MV-4-11 (cell line): ENCODE results near the gene CTCF.

Experiments
- DNase-seq: peaks from one replicate; lab custom pipeline; 2025; lab: John Stamatoyannopoulos, UW

CTCF gene

DNA sequence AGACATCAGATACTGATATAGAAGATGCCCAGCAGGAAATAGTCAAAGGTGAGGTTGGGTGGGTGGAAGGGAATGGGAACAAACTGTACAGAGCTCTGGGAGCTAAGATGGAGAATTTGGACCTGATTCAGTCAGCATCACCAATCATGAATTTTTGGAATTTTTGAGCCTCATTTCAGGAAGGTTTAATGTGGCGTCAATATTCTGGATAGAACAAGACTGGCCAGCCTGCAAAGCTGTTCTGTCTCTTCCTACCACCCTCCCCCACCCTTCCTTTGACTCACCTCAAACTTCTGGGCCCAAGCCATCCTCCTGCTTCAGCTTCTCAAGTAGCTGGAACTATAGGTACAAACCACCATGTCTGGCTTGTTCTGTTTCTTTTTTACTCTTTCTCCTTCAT lies 32.6 kb downstream of the CTCF start:
- no peak for DNase-seq

DNA sequence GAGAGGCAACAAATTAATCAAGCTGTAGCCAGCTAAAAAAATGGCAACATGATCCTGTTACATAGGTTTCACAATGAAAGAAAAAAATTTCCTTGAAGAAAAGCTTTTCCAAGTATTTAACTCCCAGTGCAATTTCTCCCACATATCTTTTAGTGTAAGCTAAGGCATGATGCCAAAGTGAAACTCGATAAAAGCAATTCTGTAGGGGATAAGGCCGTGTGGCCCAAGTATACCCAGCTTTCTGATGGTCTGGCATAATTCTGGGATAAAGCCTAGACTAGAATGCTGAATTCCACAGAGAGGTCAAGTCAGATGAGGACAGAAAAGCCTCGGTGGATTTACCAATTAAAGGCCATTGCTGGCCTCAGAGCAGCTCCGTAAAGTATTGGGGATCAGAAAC lies 36.2 kb downstream of the CTCF start:
- no peak for DNase-seq

DNA sequence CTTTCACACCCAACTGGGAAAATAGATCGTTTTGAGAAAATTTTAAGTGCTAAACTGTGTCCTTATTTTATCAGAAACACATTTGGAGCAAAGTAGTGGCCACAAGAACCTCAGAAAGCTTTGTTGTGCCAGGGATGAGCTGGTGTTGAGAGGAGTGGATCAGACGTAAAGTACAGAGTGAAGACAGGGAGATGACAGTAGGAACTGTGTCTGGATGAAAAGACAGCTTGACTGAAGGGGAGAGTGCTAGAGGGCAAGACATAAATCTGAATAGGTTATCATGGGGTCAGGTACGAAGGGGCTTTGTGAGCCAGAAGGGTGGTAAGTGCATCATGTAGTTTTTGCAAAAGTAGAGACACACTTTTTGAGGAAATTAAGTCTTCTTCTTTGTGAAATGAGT lies 43.3 kb downstream of the CTCF start:
- DNase-seq, result no peak

DNA sequence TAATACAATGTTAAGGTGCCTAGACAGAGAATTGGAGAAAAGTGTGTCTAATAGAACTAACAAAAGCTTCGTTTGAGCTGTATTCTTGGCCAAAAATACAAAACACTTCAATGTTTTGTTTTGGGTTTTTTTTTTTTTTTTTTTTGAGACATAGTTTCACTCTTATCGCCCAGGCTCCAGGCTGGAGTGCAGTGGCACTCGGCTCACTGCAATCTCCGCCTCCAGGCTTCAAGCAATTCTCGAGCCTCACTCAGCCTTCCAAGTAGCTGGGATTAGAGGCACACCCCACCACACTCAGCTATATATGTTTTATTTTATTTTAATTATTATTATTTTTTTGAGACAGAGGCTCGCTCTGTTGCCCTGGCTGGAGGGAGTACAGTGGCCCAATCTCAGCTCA lies 44.3 kb downstream of the CTCF start:
- DNase-seq, result no peak

DNA sequence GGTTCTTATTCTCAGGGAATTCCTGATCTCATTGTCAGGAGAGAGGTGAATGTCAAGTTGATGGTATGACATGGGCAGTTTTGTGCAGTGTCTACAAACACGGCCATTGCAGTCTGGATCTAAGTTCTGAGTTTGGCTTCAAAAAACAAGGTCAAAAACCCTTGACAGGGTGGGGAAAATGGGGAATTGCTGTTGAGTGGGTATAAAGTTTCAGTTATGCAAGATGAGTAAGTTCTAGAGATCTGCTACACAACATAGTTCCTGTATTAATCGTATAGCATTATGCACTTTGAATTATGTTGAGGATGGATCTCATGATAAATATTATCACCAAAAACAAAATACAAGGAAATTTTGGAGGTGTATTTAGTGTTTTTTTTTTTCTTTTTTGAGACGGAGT lies 46.0 kb downstream of the CTCF start:
- peak; percentile 55 for DNase-seq

DNA sequence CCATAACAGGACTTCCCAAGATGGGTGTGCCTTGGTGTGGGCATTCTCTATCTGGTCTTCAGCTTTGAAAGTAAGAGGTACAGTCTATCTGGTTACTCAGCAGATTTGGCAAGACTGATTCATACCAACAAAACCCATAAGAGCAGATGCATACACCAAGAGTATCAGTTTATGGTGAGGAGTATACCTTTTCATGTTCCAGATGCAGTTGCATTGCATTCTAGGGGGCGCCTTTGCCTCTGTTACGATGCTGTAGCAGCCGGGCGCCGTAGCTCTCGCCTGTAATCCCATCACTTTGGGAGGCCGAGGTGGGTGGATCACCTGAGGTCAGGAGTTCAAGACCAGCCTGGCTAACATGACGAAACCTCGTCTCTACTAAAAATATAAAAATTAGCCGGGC lies 51.5 kb downstream of the CTCF start:
- no peak for DNase-seq

DNA sequence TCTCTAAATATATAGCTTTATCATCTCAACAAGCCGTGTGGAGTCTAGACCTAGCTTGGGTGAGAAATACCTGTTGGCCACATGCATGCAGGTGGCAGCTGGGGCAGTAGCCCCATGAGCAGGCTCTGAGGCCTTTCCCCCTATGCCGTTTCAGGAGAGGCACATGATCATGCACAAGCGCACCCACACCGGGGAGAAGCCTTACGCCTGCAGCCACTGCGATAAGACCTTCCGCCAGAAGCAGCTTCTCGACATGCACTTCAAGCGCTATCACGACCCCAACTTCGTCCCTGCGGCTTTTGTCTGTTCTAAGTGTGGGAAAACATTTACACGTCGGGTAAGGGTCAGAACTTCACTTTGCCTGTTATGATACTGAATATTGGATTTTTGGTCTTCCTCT lies 65.9 kb downstream of the CTCF start:
- no peak for DNase-seq

DNA sequence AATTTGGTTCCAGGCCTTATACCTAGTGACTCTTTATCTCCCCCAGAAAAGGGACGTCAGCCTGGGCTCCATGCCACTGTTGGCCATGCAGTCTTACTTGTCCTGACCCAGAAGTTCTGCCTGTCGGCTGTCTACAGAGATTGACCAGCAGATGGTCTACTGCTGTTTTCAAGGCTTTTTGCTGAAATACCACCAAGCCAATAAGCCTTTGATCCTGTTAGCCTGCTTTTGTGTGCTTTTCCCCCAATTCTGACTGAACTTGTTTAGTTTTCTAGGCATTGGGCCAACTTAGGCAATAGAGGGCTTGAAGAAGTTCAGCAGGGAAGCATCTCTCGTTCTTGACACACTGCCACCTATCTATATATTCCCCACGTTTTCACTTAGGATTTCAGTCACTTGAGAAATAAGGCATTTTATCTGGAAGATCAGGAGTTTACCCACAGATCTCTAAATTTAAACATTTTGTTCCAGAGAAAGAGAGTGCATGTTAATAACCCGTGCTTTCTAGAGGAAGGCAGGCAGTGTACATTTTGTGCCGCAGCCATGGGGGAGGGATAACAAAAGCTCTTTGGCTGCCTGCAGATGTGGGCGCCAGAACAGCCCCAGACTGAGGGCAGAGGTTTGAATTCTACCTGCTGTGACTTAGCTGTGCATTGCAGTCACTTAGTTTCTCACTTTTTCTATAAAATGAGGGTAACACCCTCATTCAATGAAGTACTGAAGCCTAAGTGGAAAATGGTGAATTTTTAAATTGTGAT lies 70.3 kb downstream of the CTCF start:
- no peak for DNase-seq

DNA sequence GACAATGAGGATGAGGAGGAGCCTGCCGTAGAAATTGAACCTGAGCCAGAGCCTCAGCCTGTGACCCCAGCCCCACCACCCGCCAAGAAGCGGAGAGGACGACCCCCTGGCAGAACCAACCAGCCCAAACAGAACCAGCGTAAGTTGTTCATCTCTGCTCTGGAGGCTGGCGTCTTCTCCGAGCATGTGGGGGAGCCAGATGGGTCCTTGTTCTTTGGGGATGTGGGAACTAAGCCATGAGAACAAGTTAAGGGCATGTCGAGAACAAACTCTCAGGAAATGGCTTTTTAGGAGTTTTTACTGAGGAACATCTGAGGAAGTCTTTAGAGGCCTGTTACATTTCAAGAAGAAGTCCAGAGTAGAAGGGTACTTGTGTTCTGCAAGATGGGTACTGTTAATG lies 74.4 kb downstream of the CTCF start:
- DNase-seq, result no peak

DNA sequence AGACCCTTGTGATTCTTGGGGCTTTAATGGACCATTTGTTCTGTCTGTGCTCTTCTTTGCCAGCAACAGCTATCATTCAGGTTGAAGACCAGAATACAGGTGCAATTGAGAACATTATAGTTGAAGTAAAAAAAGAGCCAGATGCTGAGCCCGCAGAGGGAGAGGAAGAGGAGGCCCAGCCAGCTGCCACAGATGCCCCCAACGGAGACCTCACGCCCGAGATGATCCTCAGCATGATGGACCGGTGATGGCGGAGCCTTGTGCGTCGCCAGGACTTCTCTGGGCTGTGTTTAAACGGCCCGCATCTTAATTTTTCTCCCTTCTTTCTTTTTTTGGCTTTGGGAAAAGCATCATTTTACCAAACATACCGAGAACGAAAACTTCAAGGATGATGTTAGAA lies 75.3 kb downstream of the CTCF start:
- DNase-seq, result no peak

DNA sequence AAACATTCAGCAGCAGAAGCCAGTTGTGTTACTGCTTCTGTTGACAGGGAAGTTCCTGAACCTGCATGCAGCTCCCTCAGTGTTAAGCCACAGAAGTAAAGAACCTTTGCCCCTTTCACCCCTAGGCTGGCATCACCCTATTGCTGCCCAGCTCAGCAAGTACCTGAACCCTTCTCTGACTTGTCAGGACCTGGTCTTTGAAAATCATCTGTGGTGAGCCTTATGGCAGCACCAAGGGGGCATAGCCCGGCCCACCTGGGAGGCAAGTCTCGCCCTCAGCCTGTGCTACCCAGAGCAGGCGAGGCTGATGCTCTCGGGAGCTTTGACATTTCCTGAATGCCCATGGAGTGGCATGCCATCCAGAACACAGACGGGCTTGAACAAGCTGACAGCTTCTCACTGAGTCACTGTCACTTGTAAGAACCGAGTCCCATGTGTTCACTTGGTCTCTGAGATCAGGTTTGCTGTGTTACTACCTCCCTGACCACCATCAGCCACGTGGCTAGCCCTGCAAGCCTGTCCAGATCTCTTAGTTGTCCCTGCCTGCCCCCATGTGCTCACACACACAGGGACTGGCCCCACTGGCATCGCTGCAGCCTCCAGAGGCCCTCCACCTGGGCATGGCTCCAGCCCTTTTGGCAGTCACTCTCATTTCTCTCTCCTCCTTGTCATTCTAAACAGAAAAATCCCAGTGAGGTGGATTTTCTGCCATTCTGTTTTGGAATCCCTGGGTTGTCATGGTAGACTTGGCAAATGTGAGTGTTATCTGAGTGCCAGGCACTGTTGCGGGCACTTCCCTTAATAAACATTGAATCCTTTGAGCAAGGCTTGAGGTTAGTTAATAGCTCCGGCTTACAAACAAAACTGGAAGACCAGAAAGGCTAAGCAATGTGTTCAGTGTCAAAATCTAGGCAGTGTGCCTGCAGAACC lies 79.7 kb downstream of the CTCF start:
- no peak for DNase-seq

DNA sequence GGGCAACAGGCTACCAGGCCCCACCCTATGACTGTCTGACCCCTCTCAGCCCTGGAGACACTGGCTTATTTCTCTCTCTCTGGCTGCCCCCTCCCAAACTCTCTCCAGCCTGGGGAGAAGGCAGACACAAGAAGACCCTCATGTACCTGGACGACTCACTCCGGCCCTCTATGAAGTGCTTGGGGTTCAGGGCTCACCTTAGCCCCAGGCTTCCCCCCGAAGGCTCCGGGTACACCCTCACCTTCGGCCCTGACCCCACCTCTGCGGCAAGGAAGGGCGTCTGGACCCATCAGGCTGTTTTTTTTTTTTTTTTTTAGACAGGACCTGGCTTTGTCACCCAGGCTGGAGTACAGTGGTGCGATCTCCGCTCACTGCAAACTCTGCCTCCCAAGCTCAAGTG lies 81.7 kb downstream of the CTCF start:
- DNase-seq, result no peak

DNA sequence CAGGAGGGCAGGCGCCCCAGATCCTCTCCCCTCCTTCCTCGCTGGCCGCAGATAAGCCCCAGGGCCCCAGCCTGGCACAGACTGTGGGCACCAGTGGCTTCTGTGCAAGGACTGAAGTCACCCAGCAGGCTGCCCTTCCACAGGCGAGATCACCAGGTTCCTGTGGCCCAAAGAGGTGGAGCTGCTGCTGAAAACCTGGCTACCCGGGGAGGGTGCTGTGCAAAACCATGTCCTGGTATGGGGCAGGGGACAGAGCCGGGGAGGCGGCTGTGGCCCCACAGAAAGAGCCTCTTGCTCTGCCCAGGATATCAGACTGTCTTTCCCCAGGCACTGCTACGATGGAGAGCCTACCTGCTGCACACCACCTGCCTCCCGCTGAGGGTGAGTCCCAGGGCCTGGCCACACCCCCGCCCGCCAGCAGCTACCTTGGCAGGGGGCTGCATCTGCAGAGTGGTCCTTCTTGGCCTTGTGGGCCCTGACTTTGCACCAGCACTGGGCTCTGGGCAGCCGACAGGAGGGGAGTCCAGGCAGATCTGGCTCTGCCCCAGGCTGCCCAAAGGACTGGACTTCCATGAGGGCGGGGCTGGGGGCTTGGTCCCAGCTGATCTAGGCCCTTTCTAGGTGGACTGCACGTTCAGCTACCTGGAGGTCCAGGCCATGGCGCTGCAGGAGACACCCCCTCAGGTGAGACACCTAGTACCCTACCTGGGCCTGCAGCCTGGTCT lies 83.2 kb downstream of the CTCF start:
- no peak for DNase-seq

DNA sequence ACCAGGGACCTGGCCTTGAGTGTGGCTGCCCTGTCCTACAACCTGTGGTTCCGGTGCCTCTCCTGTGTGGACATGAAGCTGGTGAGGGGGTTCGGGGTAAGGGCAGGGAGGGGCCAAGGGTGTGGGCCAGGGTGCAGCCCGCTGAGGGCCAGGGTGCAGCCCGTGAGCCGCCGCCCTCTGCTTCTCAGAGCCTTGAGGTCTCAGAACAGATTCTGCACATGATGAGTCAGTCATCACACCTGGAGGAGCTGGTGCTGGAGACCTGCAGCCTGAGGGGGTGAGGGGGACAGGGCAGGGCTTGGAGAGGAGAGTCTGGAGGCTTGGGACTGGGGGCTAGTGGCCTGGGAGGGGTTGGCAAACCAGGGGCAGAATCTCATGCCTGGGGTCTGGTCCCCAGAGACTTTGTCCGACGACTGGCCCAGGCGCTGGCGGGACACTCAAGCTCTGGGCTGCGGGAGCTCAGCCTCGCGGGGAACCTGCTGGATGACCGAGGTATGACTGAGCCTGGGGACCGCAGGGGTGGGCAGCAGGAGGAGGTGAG lies 84.9 kb downstream of the CTCF start:
- DNase-seq, result no peak

DNA sequence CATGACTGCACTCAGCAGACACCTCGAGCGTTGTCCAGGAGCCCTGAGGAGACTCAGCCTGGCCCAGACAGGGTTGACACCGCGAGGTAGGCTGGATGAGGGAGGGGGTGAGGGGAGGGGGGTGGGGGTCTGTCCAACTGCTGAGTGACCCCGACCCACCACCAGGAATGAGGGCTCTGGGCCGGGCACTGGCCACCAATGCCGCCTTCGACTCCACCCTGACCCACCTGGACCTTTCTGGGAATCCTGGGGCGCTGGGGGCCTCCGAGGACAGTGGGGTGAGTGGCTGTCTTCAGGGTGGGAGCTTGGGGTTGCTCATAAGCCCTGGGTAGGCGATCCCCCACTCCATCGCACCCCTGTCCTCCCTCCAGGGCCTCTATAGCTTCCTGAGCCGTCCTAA lies 85.4 kb downstream of the CTCF start:
- no peak for DNase-seq

DNA sequence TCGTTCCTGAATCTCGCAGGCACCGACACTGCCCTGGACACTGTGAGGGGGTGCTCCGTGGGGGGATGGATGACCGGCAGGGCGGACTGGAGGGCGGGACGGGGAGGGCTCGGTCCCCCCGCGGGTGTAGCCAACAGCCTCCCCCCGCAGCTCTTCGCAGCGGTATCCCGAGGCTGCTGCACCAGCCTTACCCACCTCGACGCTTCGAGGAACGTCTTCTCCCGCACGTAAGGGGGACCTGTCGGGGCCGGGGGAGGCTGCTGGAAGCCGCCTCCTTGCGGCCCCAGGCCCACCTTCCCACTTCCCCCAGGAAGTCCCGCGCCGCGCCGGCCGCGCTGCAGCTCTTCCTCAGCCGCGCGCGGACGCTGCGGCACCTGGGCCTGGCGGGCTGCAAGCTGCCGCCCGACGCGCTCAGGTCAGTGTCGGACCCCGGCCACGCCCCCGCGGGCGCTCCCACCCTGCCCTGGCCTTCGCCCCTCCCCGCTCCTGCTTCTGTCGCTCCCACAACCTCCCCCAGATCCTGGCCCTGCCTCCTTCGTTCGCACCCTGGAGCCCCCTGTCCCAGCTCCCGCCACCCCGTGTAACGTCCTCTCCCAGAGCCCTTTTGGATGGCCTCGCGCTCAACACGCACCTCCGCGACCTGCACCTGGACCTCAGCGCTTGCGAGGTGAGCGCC lies 85.9 kb downstream of the CTCF start:
- DNase-seq, result no peak

DNA sequence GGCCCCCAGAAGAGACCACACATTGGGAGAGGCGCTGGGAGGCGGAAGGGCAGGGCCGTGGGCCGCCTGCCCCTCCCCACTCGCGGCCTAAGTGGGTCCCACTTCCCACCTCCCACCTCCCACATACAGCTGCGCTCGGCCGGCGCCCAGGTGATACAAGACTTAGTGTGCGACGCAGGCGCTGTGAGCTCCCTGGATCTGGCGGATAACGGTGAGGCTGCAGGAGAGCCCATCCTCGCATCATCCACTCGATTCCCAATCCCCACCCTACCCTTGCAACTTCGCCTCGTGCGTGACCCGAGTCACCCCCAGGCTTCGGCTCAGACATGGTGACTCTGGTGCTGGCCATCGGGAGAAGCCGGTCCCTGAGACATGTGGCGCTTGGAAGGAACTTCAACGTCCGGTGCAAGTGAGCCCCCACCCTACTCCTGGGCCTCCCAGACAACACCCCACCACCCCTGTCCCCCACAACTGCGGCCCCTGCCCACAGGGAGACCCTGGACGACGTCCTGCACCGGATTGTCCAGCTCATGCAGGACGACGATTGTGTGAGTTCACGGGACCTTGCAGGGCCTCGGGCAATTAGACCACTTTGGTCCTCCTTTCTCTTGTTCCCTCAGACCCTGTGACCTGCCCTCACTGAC lies 86.6 kb downstream of the CTCF start:
- DNase-seq, result no peak

DNA sequence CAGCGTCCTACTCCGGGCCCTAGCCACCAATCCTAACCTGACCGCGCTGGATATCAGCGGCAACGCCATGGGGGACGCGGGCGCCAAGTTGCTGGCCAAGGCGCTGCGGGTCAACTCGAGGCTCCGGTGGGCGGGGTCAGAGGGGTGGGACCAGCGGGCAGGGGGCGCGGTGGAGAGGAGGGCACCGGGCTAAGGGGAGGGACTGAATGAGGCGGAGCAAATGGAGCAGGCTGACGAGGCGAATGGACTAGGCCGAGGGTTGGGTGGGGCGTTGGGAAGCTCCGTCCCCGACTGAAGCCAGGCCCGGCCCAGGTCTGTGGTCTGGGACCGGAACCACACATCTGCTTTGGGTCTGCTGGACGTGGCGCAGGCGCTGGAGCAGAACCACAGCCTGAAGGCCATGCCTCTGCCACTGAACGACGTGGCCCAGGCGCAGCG lies 87.2 kb downstream of the CTCF start:
- DNase-seq, result no peak

DNA sequence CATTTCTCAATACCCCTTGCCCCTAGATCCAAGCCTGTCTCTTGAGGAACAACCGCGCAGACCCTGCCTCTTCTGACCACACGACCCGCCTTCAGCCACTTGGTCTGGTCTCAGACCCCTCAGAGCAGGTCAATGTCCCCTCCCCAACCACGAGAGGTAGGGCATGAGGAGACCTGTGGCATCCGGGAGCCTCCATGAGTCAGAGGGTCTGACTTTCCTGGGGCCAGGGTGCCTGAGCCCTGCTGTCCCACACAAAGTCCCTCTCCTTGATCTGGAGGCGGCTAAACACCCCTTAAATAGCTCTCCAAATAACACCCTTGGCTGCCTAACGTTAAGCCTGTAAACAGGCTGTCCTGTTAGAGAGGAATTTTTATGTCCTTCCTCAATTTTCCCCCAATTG lies 87.7 kb downstream of the CTCF start:
- no peak for DNase-seq

DNA sequence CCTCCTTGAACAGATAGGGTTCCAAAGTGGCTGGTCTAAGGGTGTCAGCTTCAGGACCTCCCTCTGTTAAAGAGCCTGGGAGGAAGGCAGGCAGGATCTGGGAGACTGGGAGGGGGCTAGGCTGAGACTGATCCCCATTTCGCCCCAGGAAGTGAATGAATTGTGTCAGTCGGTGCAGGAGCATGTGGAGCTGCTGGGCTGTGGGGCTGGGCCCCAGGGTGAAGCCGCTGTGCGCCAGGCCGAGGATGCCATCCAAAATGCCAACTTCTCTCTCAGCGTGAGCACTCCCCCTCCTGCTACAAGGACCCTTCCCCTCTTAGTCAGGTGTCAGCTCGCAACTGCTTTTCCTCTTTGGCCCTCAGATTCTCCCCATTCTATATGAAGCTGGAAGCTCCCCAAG lies 88.7 kb downstream of the CTCF start:
- DNase-seq, result no peak

DNA sequence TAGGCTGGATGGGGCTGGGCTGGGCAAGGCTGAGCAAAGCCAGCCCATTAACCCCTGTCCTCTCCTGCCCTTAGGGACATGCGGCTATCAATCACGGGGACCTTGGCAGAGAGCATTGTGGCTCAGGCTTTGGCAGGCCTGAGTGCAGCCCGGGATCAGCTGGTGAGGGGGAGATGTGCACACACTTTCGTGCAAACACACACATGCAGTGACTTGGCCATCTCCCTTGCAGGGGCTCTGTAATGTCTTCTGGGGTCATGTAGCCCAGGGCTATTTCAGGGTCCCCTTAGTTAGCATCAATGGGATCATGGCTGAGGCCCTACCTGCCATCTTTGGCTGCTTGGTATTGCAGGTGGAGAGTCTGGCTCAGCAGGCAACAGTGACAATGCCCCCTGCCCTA lies 89.5 kb downstream of the CTCF start:
- no peak for DNase-seq
